Activated naive CD4-positive, alpha-beta T cell (primary cell): ENCODE measurements around the gene TRIB2.

ENCODE experiments used
- DNase-seq, 4 experiments: peaks; one replicate each; lab custom pipeline; 2025; lab: John Stamatoyannopoulos, UW

TRIB2 gene

DNA sequence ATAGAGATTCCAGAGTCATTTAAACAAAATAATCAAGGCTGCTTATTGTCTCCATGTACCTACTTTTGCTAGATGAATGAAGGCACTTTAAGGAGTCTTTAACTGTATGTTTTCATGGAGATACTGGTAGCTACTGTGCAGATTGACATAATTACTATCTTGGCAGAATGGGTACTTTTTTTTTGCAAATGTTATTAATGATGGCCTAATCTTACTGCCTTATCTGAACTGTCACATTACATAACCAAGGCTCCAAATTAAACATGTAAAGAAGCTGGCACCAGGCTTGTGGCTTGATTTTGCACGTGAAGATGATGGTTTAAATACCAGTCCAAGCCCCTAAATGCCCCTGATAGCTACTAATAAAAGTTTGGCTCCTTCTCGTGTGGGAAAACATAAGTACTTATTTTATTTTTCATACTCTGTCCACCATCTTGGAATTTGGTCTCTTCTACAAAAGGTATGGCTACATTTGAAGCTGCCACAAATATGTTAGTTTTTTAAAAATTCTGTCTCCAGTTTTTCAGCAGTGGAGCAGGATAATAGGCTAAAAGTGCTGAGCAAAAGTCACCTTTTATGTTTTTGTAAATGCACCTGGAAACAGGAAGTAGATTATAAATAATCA lies 4.1 kb downstream of the TRIB2 start:
- DNase-seq: no peak

- DNase-seq: no peak
Observed at GRCh38 chr2:12721566-12722446, 5.1 kb downstream of the TRIB2 start.

GRCh38 chr2:12722447-12723316 lies 5.9 kb downstream of the TRIB2 start:
- DNase-seq: no peak

- no peak for DNase-seq
Observed at GRCh38 chr2:12723736-12724463, 7.2 kb downstream of the TRIB2 start.

DNA sequence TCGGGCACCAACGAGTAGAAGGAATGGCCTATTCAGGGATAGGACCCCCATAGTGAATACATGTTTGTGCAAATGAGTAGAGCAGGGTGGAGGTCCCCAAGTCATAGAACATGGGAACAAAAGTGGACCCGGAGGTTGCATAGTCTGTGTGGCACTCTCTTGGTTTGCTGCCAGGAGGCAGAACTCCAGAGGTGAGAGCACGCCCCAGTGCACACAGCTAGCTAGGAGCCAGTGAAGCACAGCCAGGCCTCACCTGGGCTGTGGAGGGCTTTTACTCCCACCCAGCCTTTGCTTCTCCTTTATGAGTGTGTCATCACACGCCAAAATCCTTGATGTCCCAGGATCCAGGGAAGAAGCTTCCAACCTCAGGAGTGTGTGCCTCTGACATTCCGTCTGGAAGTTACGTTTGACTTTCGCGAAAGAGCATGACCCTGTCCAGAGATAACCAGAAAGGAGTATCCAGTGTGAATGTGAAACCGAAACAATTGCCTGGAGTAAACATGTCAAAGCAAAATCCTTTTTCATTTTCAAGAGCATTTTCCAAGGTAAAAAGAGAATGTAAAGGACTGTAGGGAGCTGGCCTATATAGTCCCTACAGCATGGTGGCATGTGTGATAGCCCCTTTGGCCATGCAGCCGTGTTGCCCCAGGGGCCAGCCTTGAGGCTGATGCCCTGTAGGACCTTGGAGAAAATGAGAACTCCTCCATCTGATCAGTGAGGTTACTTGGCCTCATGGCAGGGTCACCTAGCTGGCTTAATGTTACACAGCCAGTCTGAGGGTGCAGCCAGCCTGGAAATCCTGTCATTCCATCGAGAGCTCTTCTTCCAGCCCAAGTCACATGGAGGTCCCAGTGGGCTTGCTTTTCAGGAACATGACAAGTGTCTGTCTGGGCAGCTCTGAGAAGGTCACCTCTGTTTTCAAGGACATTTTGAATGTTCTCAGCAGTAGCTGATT lies 8.8 kb downstream of the TRIB2 start:
- no peak for DNase-seq

DNA sequence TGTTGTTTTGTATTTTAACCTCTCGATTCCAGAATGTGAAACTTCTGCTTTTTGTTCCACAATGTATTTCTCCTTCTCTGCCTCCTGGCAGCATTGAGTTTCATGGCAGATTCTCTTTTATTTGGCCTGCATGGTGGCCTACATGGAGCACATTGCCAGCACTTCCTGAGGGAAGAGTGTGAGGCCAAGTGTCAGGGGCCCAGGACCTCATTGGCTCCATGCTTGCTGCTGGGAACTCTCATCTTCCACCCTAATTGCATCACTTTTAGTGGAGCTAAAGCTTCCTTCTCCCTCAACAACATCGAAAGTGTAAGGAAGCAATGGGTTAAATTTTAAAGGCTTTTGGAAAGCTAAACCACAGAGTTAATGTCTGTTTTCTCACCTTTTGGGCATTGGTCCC lies 9.5 kb downstream of the TRIB2 start:
- no peak for DNase-seq

- DNase-seq: no peak
Observed at GRCh38 chr2:12727065-12727464, 10.3 kb downstream of the TRIB2 start.

GRCh38 chr2:12727641-12728040 lies 10.9 kb downstream of the TRIB2 start:
- DNase-seq: no peak

DNA sequence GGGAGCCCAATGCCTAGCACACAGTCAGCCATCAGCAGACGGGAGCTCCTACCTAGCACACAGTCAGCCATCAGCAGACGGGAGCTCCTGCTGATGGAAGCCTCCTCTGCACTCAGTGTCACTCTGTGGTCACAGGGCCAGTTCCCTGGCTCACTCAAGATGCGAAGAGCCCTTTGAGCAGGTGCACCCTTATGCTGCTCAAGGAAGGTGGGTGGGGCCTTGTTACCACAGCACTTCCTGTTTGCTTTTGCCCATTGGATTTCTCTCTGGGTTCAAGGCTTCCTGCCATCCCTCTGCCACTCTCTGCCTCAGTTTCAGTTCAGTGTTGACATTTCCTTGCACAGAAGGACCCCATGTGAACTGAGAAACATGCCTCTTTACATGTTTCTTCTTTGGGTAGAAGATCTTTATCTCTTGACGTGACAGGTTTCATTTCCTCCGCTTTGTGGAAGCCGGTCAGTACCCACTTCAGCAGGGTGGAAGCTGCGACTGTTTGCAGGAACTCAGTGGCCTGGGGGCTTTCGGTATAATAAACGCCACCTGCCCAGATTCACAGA lies 11.6 kb downstream of the TRIB2 start:
- DNase-seq: peak in 2 of 4 experiments; percentile 27 to 42

GRCh38 chr2:12730265-12730664 lies 13.5 kb downstream of the TRIB2 start:
- DNase-seq: no peak

DNA sequence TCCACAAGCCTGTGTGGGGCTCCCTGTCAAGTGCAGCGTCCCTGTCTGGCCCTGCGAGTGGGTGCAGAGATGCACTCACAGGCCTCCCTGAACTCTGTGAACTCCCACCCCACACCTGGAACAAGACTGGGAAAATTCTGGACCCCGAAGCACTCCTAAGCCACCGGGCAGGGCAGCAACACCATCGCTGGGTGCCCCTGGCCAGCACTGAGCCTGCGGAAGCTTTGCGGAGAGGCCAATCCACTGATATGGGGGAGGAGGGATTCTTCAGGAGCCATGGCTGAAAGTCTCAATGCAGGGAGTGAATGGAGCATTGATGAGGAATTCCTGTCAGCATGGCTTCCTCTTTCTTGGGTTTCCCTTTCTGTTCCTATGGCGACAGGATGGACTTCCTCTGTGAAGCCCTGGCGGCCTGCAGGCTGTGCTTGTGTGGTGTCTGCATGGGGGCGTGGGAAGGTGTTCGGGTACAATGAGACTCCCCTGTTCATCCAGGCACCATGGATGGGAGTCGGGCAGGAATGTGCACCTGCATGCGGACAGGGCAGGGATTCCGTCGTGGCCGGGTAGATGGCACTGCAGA lies 15.1 kb downstream of the TRIB2 start:
- no peak for DNase-seq

GRCh38 chr2:12732651-12733050 lies 15.9 kb downstream of the TRIB2 start:
- no peak for DNase-seq

GRCh38 chr2:12733846-12734245 lies 17.1 kb downstream of the TRIB2 start:
- DNase-seq: no peak

DNA sequence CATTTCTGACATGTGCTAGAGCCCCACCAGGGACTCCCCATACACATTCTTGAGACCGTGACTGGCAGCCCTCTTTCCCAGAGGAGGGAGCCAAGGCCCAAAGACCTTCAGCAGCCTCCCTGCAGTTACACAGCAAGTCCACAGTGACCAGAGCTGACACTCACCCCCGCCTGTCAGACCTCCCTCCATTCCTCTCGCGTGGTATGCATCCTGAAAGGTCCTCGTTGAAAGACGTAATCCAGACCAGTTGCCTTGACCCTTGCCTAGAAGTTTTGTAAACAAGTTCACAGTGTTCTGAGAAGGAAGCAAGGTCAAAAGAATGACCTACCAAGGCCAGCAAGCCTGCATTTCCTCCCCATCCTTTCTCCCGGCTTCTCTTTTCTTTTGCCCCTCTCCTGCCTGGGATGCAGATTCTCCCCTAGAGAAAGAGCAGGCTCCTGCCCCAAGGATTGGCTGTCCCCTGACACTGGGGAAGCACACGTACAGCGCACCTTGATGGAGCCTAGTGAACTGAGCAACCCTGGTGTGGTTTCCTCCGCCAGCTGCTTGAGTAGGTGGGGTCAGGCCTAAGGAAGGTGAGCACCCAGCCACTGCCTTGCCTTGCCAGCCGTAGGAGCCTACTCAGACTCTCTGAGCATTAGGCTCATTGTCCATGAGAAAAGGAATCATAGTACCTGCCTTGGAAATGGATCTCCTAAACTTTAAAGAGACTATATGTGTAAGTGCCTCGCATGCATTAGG lies 18.3 kb downstream of the TRIB2 start:
- no peak for DNase-seq

- no peak for DNase-seq
Observed at GRCh38 chr2:12737297-12737696, 20.6 kb downstream of the TRIB2 start.

- DNase-seq: no peak
Observed at GRCh38 chr2:12737738-12738485, 21.2 kb downstream of the TRIB2 start.

- no peak for DNase-seq
Observed at GRCh38 chr2:12739721-12740254, 23.1 kb downstream of the TRIB2 start.

DNA sequence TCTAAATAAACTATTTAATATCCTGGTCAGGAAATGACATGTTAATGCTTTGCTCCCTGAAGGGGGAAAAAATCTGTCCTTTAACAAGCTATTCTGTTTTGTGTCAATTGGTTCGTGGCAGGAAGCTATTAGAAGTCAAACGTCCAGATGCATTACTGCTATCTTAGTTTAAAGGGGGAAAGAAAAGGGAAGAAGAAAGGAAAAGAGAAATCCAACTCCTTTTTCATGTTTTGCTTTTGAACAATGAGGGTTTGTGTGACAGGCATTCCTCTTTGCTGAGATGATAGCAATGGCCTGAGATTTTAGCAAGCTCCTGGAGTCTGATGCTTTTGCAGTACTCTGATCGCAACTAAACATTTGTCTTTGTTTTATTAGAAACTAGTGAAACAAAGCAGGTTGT lies 24.6 kb downstream of the TRIB2 start:
- DNase-seq: no peak
